Measurements from ENCODE around the gene CDY2A.
"Not testable (repeated sequence)": the region's sequence is repeated elsewhere in the genome, so short reads cannot be mapped to it uniquely, and the experiment has no call there.

Gene CDY2A

GRCh38 chrY:18025487-18025886 lies at the start of gene CDY2A:
Gene CDY2A (plus strand): TSS chrY:18025787. CDS start chrY:18026115, 328 bp downstream.
- not testable (repeated sequence) for DNase-seq

- not testable (repeated sequence) for DNase-seq
These were observed 28.0 kb upstream of the CDY2A start for GRCh38 chrY:17997586-17997985.

- DNase-seq = not testable (repeated sequence)
These were observed 27.3 kb upstream of the CDY2A start for GRCh38 chrY:17998266-17998665.

- DNase-seq = not testable (repeated sequence)
These were observed 1.7 kb upstream of the CDY2A start for GRCh38 chrY:18023897-18024296.

- DNase-seq = not testable (repeated sequence)
These were observed 3.3 kb downstream of the CDY2A start for GRCh38 chrY:18028845-18029244.

GRCh38 chrY:18030178-18030577 lies 4.6 kb downstream of the CDY2A start:
- not testable (repeated sequence) for DNase-seq

- not testable (repeated sequence) for DNase-seq
These were observed 8.7 kb downstream of the CDY2A start for GRCh38 chrY:18034100-18034814.

- not testable (repeated sequence) for DNase-seq
These were observed 9.3 kb downstream of the CDY2A start for GRCh38 chrY:18034864-18035263.

- DNase-seq = not testable (repeated sequence)
These were observed 19.4 kb downstream of the CDY2A start for GRCh38 chrY:18044990-18045389.

GRCh38 chrY:18048149-18049040 lies 22.8 kb downstream of the CDY2A start:
- not testable (repeated sequence) for DNase-seq

GRCh38 chrY:18049061-18049460 lies 23.5 kb downstream of the CDY2A start:
- DNase-seq = not testable (repeated sequence)

GRCh38 chrY:18056473-18056872 lies 30.9 kb downstream of the CDY2A start:
- DNase-seq = not testable (repeated sequence)

- DNase-seq = not testable (repeated sequence)
These were observed 47.9 kb downstream of the CDY2A start for GRCh38 chrY:18073464-18073863.

Measured in hypothalamus (tissue), 51 donors.